Measurements from ENCODE around the gene WDR73. TPM values are rescaled to one million over a fixed set of nuclear protein-coding genes. Genes with fewer than 3 reads are reported as not detected.
A peak's percentile ranks its signal among the peaks of the same experiment; 100 is the strongest.

The WDR73 gene
- total and polyA plus RNA-seq, 9 of the 15 experiments (the other 6 are each of a cell fraction or from before 2014, with no cell fraction given), result 9.2 to 25.4 (median 21.7) TPM

DNA sequence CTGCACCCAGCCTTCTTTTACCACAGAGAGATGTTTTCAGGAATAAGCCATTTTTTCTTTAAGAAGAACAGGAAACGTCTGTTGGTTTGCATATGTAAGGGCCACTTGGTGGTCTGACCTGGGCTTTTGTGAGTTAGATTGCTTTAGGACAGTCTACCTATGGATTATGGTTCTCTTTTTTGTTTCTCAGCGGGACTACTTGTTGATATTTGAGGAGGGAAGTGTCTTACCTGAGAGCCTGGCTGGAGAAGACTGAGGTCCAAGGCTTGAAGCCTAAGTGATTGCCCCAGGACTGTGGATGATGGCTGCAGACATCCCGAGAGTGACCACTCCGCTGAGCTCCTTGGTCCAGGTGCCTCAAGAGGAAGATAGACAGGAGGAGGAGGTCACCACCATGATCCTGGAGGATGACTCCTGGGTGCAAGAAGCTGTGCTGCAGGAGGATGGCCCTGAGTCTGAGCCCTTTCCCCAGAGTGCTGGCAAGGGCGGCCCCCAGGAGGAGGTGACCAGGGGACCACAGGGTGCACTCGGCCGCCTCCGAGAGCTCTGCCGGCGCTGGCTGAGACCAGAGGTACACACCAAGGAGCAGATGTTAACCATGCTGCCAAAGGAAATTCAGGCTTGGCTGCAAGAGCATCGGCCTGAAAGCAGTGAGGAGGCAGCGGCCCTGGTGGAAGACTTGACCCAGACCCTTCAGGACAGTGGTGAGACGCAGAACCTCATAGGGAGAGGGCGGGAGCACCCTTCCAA is 50.3 kb downstream of the WDR73 start (continued):
- no peak for TF ChIP-seq ZNF324 (CRISPR knock-in tag; IDR thresholded peaks at IDR 0.05)
- no peak for TF ChIP-seq ZBTB49 (CRISPR knock-in tag; IDR thresholded peaks at IDR 0.05; ENCODE audit: borderline replicate concordance)
- TF ChIP-seq HDAC8 (tag; IDR thresholded peaks at IDR 0.05), result no peak
- no peak for TF ChIP-seq ZNF12 (CRISPR knock-in tag; IDR thresholded peaks at IDR 0.05)
- TF ChIP-seq, protein P1, sequence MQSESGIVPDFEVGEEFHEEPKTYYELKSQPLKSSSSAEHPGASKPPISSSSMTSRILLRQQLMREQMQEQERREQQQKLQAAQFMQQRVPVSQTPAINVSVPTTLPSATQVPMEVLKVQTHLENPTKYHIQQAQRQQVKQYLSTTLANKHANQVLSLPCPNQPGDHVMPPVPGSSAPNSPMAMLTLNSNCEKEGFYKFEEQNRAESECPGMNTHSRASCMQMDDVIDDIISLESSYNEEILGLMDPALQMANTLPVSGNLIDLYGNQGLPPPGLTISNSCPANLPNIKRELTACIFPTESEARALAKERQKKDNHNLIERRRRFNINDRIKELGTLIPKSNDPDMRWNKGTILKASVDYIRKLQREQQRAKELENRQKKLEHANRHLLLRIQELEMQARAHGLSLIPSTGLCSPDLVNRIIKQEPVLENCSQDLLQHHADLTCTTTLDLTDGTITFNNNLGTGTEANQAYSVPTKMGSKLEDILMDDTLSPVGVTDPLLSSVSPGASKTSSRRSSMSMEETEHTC (IDR thresholded peaks at IDR 0.05), result no peak

DNA sequence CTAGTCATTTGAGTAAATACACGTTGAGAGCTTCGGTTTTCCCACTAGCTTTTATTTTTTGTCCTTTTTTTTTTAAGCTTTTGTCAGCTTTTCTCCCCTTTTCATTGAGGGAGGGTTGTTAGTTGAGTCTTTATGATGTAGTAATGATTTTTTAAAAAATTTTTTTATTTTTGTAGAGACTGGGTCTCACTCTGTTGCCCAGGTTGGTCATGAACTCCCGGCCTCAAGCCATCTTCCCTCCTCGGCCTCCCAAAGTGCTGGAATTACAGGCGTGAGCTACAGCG is 52.6 kb downstream of the WDR73 start:
- no peaks in the 10 kb centered on the region for H3K9me3 ChIP-seq (replicated peaks; ENCODE audit: control insufficient read depth, insufficient read depth, low read depth, low read length)
- peak overlapping the region; percentile 60 for H3K4me3 ChIP-seq
- ATAC-seq (no peak), FAIRE-seq (no peak), DNase-seq (ENCODE audit: extremely low read depth in 1 of 4, low spot score in 3 of 4) (no peak)
- H3K9me1 ChIP-seq (ENCODE audit: control insufficient read depth, insufficient read depth, low read length), result no peaks in the 10 kb centered on the region
- H3K4me2 ChIP-seq (ENCODE audit: insufficient read depth, low read length), result peak overlapping the region; percentile 86
- H3K27me3 ChIP-seq (ENCODE audit: control insufficient read depth in 2 of 2, insufficient read depth in 2 of 2, low read length in 2 of 2), result no peaks in the 10 kb centered on the region
- intact Hi-C loops (cut with micrococcal nuclease), result loop anchor here (2.0 kb wide), 1 partner anchor 29 kb away; no protein-coding TSS in a partner anchor
- POLR2A ChIA-PET, result interaction anchor here (0.6 to 1.6 kb wide), 7 partner anchors 9 to 352 kb away, joined by 3 to 4 read pairs (median 3); partner anchors contain the start of gene SEC11A
- CTCF ChIA-PET (ENCODE audit: low intra/inter-chr PET ratio), result no interaction called here
- H2AFZ ChIP-seq (ENCODE audit: low read depth, low read length), result peak overlapping the region; percentile 99
- peaks cover 4% of the 10 kb centered on the region; the same call in 1 of the 3 replicates for H3K79me2 ChIP-seq (ENCODE audit: control insufficient read depth, insufficient read depth, low read length)
- 0 out of 3 replicates have a peak overlapping the region, but pooled peaks have one; percentile 10 for H3K27ac ChIP-seq (ENCODE audit: extremely low read depth, low read depth, low read length)
- in situ Hi-C loops (cut with MboI), result no loop called here
- H3K4me1 ChIP-seq (replicated peaks in 1 of 2; ENCODE audit: control insufficient read depth in 2 of 2, insufficient read depth in 2 of 2, low read length in 2 of 2), result peaks cover 10 to 21% of the 10 kb centered on the region in 2 experiments
- H3K36me3 ChIP-seq (ENCODE audit: control insufficient read depth, insufficient read depth, low read length), result peaks cover 15% of the 10 kb centered on the region; the same call in 1 of the 3 replicates
- H4K20me1 ChIP-seq (replicated peaks; ENCODE audit: control insufficient read depth, insufficient read depth, low read length), result no peaks in the 10 kb centered on the region
- no TSS peak for BruUV-seq (replicated peaks)
- H3K9ac ChIP-seq (ENCODE audit: insufficient read depth in 1 of 2, low read depth in 2 of 2, low read length in 2 of 2), result peak overlapping the region in 1 of 2 experiments; percentile 60; a peak in 3 of 4 replicates
- 44% methylated on average over 6 of the region's 6 CpGs for WGBS (ENCODE audit: insufficient coverage, low coverage, missing lambda C conversion rate)
- TF ChIP-seq KAT7 (CRISPR knock-in tag; IDR thresholded peaks at IDR 0.05; ENCODE audit: borderline replicate concordance) (0 out of 2 replicates have a peak, but pooled peaks have one; percentile 66), POLR2AphosphoS5 (IDR thresholded peaks at IDR 0.05; ENCODE audit: control insufficient read depth, insufficient read depth, low read depth, low read length) (no peak), CXXC5 (CRISPR knock-in tag; IDR thresholded peaks at IDR 0.05) (no peak), ZNF197 (CRISPR knock-in tag; IDR thresholded peaks at IDR 0.05; ENCODE audit: low read depth) (no peak), PURB (CRISPR knock-in tag; IDR thresholded peaks at IDR 0.05; ENCODE audit: low read depth) (no peak), SMC3 (conservative IDR thresholded peaks at IDR 0.05; ENCODE audit: insufficient read depth, low read depth, low read length) (no peak), DACH1 (IDR thresholded peaks at IDR 0.05; ENCODE audit: partially characterized antibody) (no peak)
- TF ChIP-seq, protein P2, sequence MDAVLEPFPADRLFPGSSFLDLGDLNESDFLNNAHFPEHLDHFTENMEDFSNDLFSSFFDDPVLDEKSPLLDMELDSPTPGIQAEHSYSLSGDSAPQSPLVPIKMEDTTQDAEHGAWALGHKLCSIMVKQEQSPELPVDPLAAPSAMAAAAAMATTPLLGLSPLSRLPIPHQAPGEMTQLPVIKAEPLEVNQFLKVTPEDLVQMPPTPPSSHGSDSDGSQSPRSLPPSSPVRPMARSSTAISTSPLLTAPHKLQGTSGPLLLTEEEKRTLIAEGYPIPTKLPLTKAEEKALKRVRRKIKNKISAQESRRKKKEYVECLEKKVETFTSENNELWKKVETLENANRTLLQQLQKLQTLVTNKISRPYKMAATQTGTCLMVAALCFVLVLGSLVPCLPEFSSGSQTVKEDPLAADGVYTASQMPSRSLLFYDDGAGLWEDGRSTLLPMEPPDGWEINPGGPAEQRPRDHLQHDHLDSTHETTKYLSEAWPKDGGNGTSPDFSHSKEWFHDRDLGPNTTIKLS (IDR thresholded peaks at IDR 0.05; ENCODE audit: borderline replicate concordance, low read depth), result no peak
